Fibroblast of lung (primary cell): ENCODE results near the gene POLN. TPM values are rescaled to one million over a fixed set of nuclear protein-coding genes. Genes with fewer than 3 reads are reported as not detected.

ENCODE experiments used
- DNase-seq, 2 donors: peaks; one replicate each; pipeline versions ENCODE4 v3.0.0 to v3.0.0-alpha.2; 2010; ENCODE audit warnings: low read depth in 2 of 2
- H2AFZ ChIP-seq: 2 replicates; pipeline ENCODE4 v1.5.1; 2012; ENCODE audit warnings: low read length, control low read depth, inconsistent platforms
- H3K27ac ChIP-seq: 2 replicates; pipeline ENCODE4 v1.5.1; 2011; ENCODE audit warnings: low read length, control low read depth; ENCODE audit not compliant: insufficient read depth
- H3K27me3 ChIP-seq: 2 replicates; pipeline ENCODE4 v1.5.1; 2011; ENCODE audit warnings: mild to moderate bottlenecking, low read length; ENCODE audit not compliant: control insufficient read depth, insufficient read depth
- H3K36me3 ChIP-seq: 2 replicates; pipeline ENCODE4 v1.5.1; 2011; ENCODE audit warnings: low read length; ENCODE audit not compliant: control insufficient read depth, insufficient read depth
- H3K4me1 ChIP-seq: 2 replicates; pipeline ENCODE4 v1.5.1; 2011; ENCODE audit warnings: low read length; ENCODE audit not compliant: control insufficient read depth, insufficient read depth; ENCODE audit errors: extremely low read depth
- H3K4me2 ChIP-seq: 2 replicates; pipeline ENCODE4 v1.5.1; 2011; ENCODE audit warnings: low read length, control low read depth; ENCODE audit not compliant: insufficient read depth; ENCODE audit errors: extremely low read depth
- H3K4me3 ChIP-seq, 4 experiments: fragments of 200-600 bp in 1 of 4; sonication (generic) in 1 of 4; replicated peaks in 1 of 4; 2 replicates each; pipeline ENCODE4 v1.5.1; 2011 to 2016; ENCODE audit warnings: low read length in 4 of 4, low read depth in 3 of 4, mild to moderate bottlenecking in 3 of 4, control low read depth in 2 of 4, inconsistent platforms in 1 of 4, mixed read lengths in 1 of 4; ENCODE audit not compliant: insufficient read depth in 1 of 4; ENCODE audit errors: control extremely low read depth in 1 of 4
- H3K79me2 ChIP-seq: 2 replicates; pipeline ENCODE4 v1.5.1; 2012; ENCODE audit warnings: mild to moderate bottlenecking, low read length, inconsistent platforms; ENCODE audit not compliant: control insufficient read depth, insufficient read depth
- H3K9ac ChIP-seq: 2 replicates; pipeline ENCODE4 v1.5.1; 2011; ENCODE audit warnings: mild to moderate bottlenecking, low read length, control low read depth; ENCODE audit not compliant: insufficient read depth
- H3K9me3 ChIP-seq: 2 replicates; pipeline ENCODE4 v1.5.1; 2012; ENCODE audit warnings: low read depth, low read length; ENCODE audit not compliant: control insufficient read depth, insufficient read depth
- H4K20me1 ChIP-seq: 2 replicates; pipeline ENCODE4 v1.5.1; 2011; ENCODE audit warnings: low read length; ENCODE audit not compliant: control insufficient read depth, insufficient read depth; ENCODE audit errors: extremely low read depth
- EZH2 ChIP-seq: IDR thresholded peaks from 2 replicates; pipeline ENCODE4 v1.5.1; 2012; ENCODE audit warnings: low read length, control low read depth, mild to moderate bottlenecking; ENCODE audit errors: missing control alignments
- polyA plus RNA-seq, 2 donors: library from polyadenylated mRNA; depleted of rRNA in 1 of 2; stranded (reverse) in 1 of 2; unstranded in 1 of 2; fragments of >200 nt; gene quantifications; 2 replicates each; pipeline ENCODE4 v1.2.1, GENCODE V29; 2011 to 2012; ENCODE audit warnings: missing spikeins in 1 of 2
- total RNA-seq: library from RNA; depleted of rRNA; stranded (reverse); fragments of >200 nt; gene quantifications from 2 replicates; pipeline ENCODE4 v1.2.1, GENCODE V29; 2014
- TF ChIP-seq, protein P1 (sequence below), 2 donors: IDR thresholded peaks in 1 of 2; conservative IDR thresholded peaks in 1 of 2; 1 replicate in 1 of 2; 2 replicates in 1 of 2; pipeline ENCODE4 v1.5.1; 2011 to 2012; ENCODE audit warnings: low read length in 2 of 2, control low read depth in 1 of 2, inconsistent platforms in 1 of 2, low read depth in 1 of 2, mild to moderate bottlenecking in 1 of 2

The POLN gene
- total and polyA plus RNA-seq, 2 donors (not counting 1 experiment from before 2014, with no cell fraction given) = 0.58 to 5.6 TPM

DNA sequence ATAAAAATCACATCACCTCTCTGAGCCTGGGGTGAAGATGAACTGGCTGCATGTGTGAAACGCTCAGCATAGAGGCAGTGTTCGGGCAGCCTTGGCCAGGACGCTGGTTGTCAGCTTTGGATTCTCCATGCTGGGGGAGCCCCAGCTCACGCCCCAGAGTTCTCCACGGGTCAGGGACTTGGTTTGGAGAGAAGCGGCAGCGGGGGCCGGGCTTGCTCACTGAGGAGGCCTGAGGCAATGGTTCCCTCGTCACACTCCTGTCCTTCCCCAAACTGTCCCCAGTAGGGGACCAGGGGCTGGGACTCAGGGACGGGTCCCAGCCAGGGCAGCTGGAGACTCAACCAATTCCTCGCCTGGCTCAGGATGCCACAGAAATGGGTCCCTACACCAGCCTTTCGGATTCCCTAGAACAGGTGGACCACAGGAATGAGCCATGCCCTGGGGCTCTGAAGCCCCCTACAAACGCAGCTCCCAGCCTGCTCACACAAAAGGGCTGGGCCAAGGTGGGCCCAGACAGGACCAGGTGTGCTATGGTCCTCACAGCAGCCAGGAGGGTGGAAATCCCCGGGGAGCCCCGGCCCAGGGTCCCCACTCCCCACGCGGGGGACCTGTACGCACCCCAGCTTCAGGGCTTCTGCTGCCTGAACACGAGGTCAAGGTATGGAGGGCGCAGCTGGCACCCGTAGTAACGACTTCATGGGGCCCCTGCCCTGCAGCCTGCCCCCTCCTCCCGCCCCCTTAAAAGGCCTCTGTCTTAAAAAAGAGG is 18.6 kb upstream of the POLN start:
- Histone ChIP-seq H2AFZ (no peak overlapping the region), H3K4me3 (peak overlapping the region; percentile 53 to 92 (median 84)), H3K4me1 (peaks cover 14% of the 10 kb centered on the region), H3K4me2 (peak overlapping the region; percentile 74), H3K27me3 (no peaks in the 10 kb centered on the region), H3K79me2 (peaks cover 12% of the 10 kb centered on the region), H3K36me3 (peaks cover 5% of the 10 kb centered on the region), H4K20me1 (no peaks in the 10 kb centered on the region), H3K9ac (peak overlapping the region; percentile 80), H3K27ac (peak overlapping the region; percentile 71), H3K9me3 (no peaks in the 10 kb centered on the region)
- TF ChIP-seq EZH2 = no peak
- TF ChIP-seq, protein P1, sequence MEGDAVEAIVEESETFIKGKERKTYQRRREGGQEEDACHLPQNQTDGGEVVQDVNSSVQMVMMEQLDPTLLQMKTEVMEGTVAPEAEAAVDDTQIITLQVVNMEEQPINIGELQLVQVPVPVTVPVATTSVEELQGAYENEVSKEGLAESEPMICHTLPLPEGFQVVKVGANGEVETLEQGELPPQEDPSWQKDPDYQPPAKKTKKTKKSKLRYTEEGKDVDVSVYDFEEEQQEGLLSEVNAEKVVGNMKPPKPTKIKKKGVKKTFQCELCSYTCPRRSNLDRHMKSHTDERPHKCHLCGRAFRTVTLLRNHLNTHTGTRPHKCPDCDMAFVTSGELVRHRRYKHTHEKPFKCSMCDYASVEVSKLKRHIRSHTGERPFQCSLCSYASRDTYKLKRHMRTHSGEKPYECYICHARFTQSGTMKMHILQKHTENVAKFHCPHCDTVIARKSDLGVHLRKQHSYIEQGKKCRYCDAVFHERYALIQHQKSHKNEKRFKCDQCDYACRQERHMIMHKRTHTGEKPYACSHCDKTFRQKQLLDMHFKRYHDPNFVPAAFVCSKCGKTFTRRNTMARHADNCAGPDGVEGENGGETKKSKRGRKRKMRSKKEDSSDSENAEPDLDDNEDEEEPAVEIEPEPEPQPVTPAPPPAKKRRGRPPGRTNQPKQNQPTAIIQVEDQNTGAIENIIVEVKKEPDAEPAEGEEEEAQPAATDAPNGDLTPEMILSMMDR (conservative IDR thresholded peaks at IDR 0.05 in 1 of 2, IDR thresholded peaks at IDR 0.05 in 1 of 2; ENCODE audit: low read depth in 1 of 2, low read length in 2 of 2) = no peak
- DNase-seq = no peak

DNA sequence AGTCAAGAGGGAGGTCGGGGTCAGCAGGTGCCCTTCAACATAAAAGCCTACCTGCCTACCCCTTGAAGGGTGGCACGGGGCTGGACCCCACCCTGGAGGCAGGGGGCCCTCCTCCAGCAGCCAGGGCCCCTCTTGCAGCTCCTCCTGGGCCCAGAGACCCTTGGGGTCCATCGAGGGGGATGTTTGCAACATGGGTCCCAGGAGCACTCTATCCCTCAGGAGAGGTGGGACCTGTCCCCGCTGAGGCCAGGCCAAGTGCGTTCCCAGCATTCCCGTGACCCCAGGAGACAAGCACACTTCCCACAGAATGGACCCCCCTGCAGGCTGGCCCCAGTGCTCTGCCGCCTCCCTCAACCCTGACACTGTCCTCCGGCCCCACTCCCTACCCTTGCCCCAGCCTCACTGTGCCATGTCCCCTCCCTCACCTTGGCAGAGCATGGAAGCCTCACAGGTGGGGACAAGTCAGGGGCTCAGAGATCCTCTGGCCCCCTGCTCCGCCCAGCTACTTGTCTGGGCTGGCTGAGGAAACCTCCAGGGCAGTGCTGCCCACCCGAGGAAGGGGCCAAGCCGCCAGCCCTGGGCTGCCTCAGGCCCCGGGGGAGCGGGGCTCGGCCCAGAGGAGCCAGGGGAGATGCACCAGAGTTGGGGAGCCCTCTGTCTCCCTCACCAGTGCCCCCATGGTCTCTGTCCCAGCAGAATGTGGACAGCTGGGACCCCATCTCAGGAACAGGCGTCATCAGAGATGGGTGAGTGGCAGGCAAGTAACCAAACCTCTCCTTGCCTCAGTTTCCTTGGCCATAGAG is 17.8 kb upstream of the POLN start:
- Histone ChIP-seq H4K20me1 (no peaks in the 10 kb centered on the region), H3K4me3 (peak overlapping the region; percentile 53 to 92 (median 84)), H3K9ac (no peak overlapping the region), H2AFZ (no peak overlapping the region), H3K36me3 (peaks cover 10% of the 10 kb centered on the region), H3K27ac (no peak overlapping the region), H3K4me2 (peak overlapping the region; percentile 74), H3K9me3 (no peaks in the 10 kb centered on the region), H3K79me2 (peaks cover 12% of the 10 kb centered on the region), H3K4me1 (peaks cover 14% of the 10 kb centered on the region), H3K27me3 (no peaks in the 10 kb centered on the region)
- TF ChIP-seq, protein P1 (conservative IDR thresholded peaks at IDR 0.05 in 1 of 2, IDR thresholded peaks at IDR 0.05 in 1 of 2; ENCODE audit: low read depth in 1 of 2, low read length in 2 of 2) = no peak
- no peak for TF ChIP-seq EZH2
- DNase-seq = no peak

GRCh38 chr4:2259036-2259540 is 17.2 kb upstream of the POLN start:
- Histone ChIP-seq H3K4me3 (peak overlapping the region in 1 of 4 experiments; percentile 92), H4K20me1 (no peaks in the 10 kb centered on the region), H3K27me3 (no peaks in the 10 kb centered on the region), H3K79me2 (peaks cover 12% of the 10 kb centered on the region), H3K9me3 (no peaks in the 10 kb centered on the region), H3K4me2 (peak overlapping the region; percentile 32), H3K4me1 (peaks cover 14% of the 10 kb centered on the region), H3K27ac (no peak overlapping the region), H3K36me3 (peaks cover 12% of the 10 kb centered on the region), H2AFZ (no peak overlapping the region), H3K9ac (no peak overlapping the region)
- TF ChIP-seq EZH2 = no peak
- TF ChIP-seq, protein P1 (conservative IDR thresholded peaks at IDR 0.05 in 1 of 2, IDR thresholded peaks at IDR 0.05 in 1 of 2; ENCODE audit: low read depth in 1 of 2, low read length in 2 of 2) = no peak
- DNase-seq = no peak
